HCT116 (cell line): Measurements from ENCODE around the gene SPG21. TPM values are rescaled to one million over a fixed set of nuclear protein-coding genes. Genes with fewer than 3 reads are reported as not detected.

Experiments used
- ATAC-seq: fragments of 200-7000 bp; cut with Tn5 transposase; 2 replicates; pipeline ENCODE4 v1.9.1; 2020; ENCODE audit warnings: mild to moderate bottlenecking, moderate library complexity
- BruUV-seq: library from RNA; stranded (reverse); fragments of 400-500 nt; replicated peaks from 2 replicates; lab custom pipeline; 2021; lab: Mats Ljungman, UMichigan
- CTCF ChIA-PET: fragments of 300-600 bp; sonication (Branson Sonifier 250); formaldehyde crosslinking; loops from one replicate; lab custom pipeline; 2021; ENCODE audit warnings: antibody characterized with exemption; lab: Charles Lee
- POLR2A ChIA-PET: fragments of 300-600, 350-600 bp; sonication (Branson Sonifier 250); formaldehyde crosslinking; loops from one replicate; lab custom pipeline; 2021; ENCODE audit warnings: antibody characterized with exemption; lab: Charles Lee
- RAD21 ChIA-PET, 2 experiments: fragments of 300-600 bp; sonication (Branson Sonifier 250); formaldehyde crosslinking; loops; one replicate each; lab custom pipeline; 2023; ENCODE audit warnings: low total read pairs in 2 of 2; ENCODE audit not compliant: uncharacterized antibody in 2 of 2, unreplicated experiment in 2 of 2, low non-redundant PET in 1 of 2; lab: Charles Lee
- DNase-seq: peaks from one replicate; pipeline ENCODE4 v3.0.0-alpha.2; 2010; ENCODE audit warnings: low read depth, low spot score
- H2AFZ ChIP-seq: fragments of 200-600 bp; shearing (Covaris generic), sonication (generic); 2 replicates; pipeline ENCODE4 v1.6.1; 2017; ENCODE audit warnings: low read depth, mixed run types, mixed read lengths, antibody characterized with exemption, low read length; ENCODE audit not compliant: poor library complexity, severe bottlenecking
- H3K27ac ChIP-seq: 2 replicates; pipeline ENCODE4 v1.5.1; 2012; ENCODE audit warnings: low read depth, low read length
- H3K27me3 ChIP-seq: fragments of 200-600 bp; sonication (generic); 2 replicates; pipeline ENCODE4 v1.6.1; 2016; ENCODE audit warnings: mixed run types, low read length, mixed read lengths; ENCODE audit not compliant: insufficient read depth
- H3K36me3 ChIP-seq, 2 experiments: fragments of 200-500 bp in 1 of 2; fragments of 200-600 bp in 1 of 2; sonication (Bioruptor generic) in 1 of 2; sonication (generic) in 1 of 2; 2 replicates each; pipeline versions ENCODE4 v1.5.1 to v1.6.1; 2014 to 2016; ENCODE audit warnings: low read length in 2 of 2, inconsistent platforms in 1 of 2, mixed read lengths in 1 of 2, mixed run types in 1 of 2; ENCODE audit not compliant: insufficient read depth in 2 of 2, control insufficient read depth in 1 of 2
- H3K4me1 ChIP-seq, 2 experiments: fragments of 200-600 bp in 1 of 2; sonication (generic) in 1 of 2; 2 replicates each; pipeline versions ENCODE4 v1.5.1 to v1.6.1; 2012 to 2017; ENCODE audit warnings: low read length in 2 of 2, inconsistent platforms in 1 of 2, mild to moderate bottlenecking in 1 of 2, mixed read lengths in 1 of 2, mixed run types in 1 of 2, moderate library complexity in 1 of 2; ENCODE audit not compliant: insufficient read depth in 2 of 2, control insufficient read depth in 1 of 2
- H3K4me2 ChIP-seq: fragments of 200-600 bp; sonication (generic); 2 replicates; pipeline ENCODE4 v1.6.1; 2017; ENCODE audit warnings: mixed run types, low read length, mixed read lengths
- H3K4me3 ChIP-seq, 2 experiments: fragments of 200-600 bp in 1 of 2; sonication (generic) in 1 of 2; replicated peaks in 1 of 2; 2 replicates each; pipeline ENCODE4 v1.5.1; 2011 to 2016; ENCODE audit warnings: low read length in 2 of 2, control low read depth in 1 of 2, low read depth in 1 of 2, mild to moderate bottlenecking in 1 of 2, mixed read lengths in 1 of 2, mixed run types in 1 of 2
- H3K79me2 ChIP-seq: fragments of 200-600 bp; sonication (generic); 2 replicates; pipeline ENCODE4 v1.6.1; 2017; ENCODE audit warnings: mild to moderate bottlenecking, mixed run types, low read length, moderate library complexity, mixed read lengths; ENCODE audit not compliant: insufficient read depth
- H3K9ac ChIP-seq: fragments of 200-600 bp; sonication (generic); 2 replicates; pipeline ENCODE4 v1.6.1; 2016; ENCODE audit warnings: low read length, mixed read lengths
- H3K9me2 ChIP-seq: fragments of 200-600 bp; sonication (generic), shearing (Covaris generic); 2 replicates; pipeline ENCODE4 v1.6.1; 2017; ENCODE audit warnings: mixed run types, mild to moderate bottlenecking, moderate library complexity; ENCODE audit not compliant: insufficient read depth
- H3K9me3 ChIP-seq, 2 experiments: fragments of 200-500 bp in 1 of 2; fragments of 200-600 bp in 1 of 2; sonication (Bioruptor generic) in 1 of 2; sonication (generic) in 1 of 2; 2 replicates each; pipeline ENCODE4 v1.6.1; 2014 to 2017; ENCODE audit warnings: low read length in 2 of 2, mixed read lengths in 2 of 2, inconsistent platforms in 1 of 2, low read depth in 1 of 2, mild to moderate bottlenecking in 1 of 2, mixed run types in 1 of 2, moderate library complexity in 1 of 2; ENCODE audit not compliant: control insufficient read depth in 1 of 2, insufficient read depth in 1 of 2
- H4K20me1 ChIP-seq: fragments of 200-600 bp; sonication (generic), shearing (Covaris generic); 2 replicates; pipeline ENCODE4 v1.6.1; 2017; ENCODE audit warnings: mixed run types, mild to moderate bottlenecking, moderate library complexity; ENCODE audit not compliant: insufficient read depth
- SRF ChIP-seq: IDR thresholded peaks from 2 replicates; pipeline ENCODE4 v1.6.1; 2012; ENCODE audit warnings: low read depth
- intact Hi-C: fragments of 100-400 bp; cut with micrococcal nuclease; formaldehyde crosslinking; loops from 2 replicates; pipeline ENCODE4 v1.10.0; 2022
- total RNA-seq: library from RNA; stranded (reverse); gene quantifications from one replicate; pipeline ENCODE4 v1.2.1, GENCODE V29; 2021; ENCODE audit not compliant: unreplicated experiment

The SPG21 gene
- total RNA-seq, 1 experiment from 2014 or later = 72.7 TPM

DNA sequence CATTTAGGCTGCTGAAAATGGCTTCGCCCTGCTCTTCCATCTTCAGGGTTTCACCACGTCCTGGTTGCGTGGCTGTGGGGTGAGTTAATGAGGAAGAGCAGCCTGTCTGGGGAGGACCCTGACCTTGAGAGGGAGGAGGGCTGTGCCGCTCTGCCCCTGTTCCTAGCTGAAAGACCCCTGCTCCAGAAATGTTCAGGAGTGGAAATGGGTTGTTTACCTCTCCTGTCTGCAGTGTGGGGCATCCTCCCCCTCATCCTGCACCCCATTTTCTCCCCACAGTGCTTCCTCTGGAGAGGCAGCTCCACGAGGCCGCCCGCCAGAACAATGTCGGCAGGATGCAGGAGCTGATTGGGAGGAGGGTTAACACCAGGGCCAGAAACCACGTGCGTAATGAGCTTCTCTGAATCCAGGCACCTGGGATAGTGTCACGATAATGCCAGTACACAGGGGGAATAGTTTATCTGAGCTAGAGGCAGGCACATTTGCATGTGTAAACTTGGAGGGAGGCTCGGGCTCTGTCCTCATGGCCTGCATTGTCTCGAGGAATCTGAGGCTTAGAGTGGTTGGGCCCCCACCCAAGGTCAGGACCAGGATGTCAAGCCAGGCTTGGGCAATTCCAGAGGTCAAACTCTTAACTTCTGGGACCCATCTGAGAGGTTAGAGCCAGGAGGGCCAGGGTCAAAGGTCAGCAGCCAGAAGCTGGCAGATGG, 74.0 kb downstream of the SPG21 start:
- no peaks in the 10 kb centered on the region for H3K27me3 ChIP-seq
- intact Hi-C loops = no loop called here
- H2AFZ ChIP-seq = no peak overlapping the region
- no peaks in the 10 kb centered on the region for H4K20me1 ChIP-seq
- no peak for DNase-seq
- no peaks in the 10 kb centered on the region for H3K36me3 ChIP-seq
- BruUV-seq = no TSS peak
- H3K4me1 ChIP-seq = peaks cover 2 to 19% of the 10 kb centered on the region in 2 experiments; a peak in 3 of 4 replicates
- no peak for TF ChIP-seq SRF
- H3K4me2 ChIP-seq = no peak overlapping the region
- no peak for ATAC-seq
- ChIA-PET POLR2A (no interaction called here), RAD21 (no interaction called here), CTCF (no interaction called here)
- H3K9me2 ChIP-seq = no peaks in the 10 kb centered on the region
- no peak overlapping the region for H3K9ac ChIP-seq
- no peaks in the 10 kb centered on the region for H3K9me3 ChIP-seq
- H3K79me2 ChIP-seq = 0 out of 2 replicates have a peak, but pooled peaks cover 6% of the 10 kb centered on the region
- no peak overlapping the region for H3K4me3 ChIP-seq
- no peak overlapping the region for H3K27ac ChIP-seq

Other genes starting within 250 kb of the SPG21 start
- 11.6 TPM for gene RBPMS2, start 214.3 kb downstream of the SPG21 start, total RNA-seq
- gene PIF1, start 164.3 kb downstream of the SPG21 start, total RNA-seq = 34.9 TPM
- 8.0 TPM for gene PLEKHO2, start 148.0 kb downstream of the SPG21 start, total RNA-seq
- 8.1 TPM for gene ANKDD1A, start 78.0 kb downstream of the SPG21 start, total RNA-seq
- gene MTFMT, start 39.7 kb upstream of the SPG21 start, total RNA-seq = 30.4 TPM
- not detected for gene SLC51B, start 55.5 kb upstream of the SPG21 start, total RNA-seq
- gene RASL12, start 78.1 kb upstream of the SPG21 start, total RNA-seq = 0.25 TPM
- not detected for gene KBTBD13, start 86.8 kb upstream of the SPG21 start, total RNA-seq
- 4.0 TPM for gene UBAP1L, start 125.3 kb upstream of the SPG21 start, total RNA-seq
- 31.6 TPM for gene PDCD7, start 143.9 kb upstream of the SPG21 start, total RNA-seq
- 64.1 TPM for gene CLPX, start 195.4 kb upstream of the SPG21 start, total RNA-seq
- gene CILP, start 221.6 kb upstream of the SPG21 start, total RNA-seq = not detected